NCI-H2171 treated with DMSO at 0.1 percent for 48 hours (cell line): ENCODE data around the gene RSU1.
"Not testable (repeated sequence)": the region's sequence is repeated elsewhere in the genome, so short reads cannot be mapped to it uniquely, and the experiment has no call there.

ENCODE experiments used
- DNase-seq: peaks from one replicate; lab custom pipeline; 2025; lab: John Stamatoyannopoulos, UW

The RSU1 gene

GRCh38 chr10:16817125-16818019 is at the start of gene RSU1:
Gene RSU1, minus strand, starts transcription at chr10:16817424. Its CDS starts 343 bp downstream, at chr10:16817081.
- DNase-seq: peak; percentile 96

GRCh38 chr10:16866541-16867275 is 49.5 kb upstream of the RSU1 start:
- DNase-seq: no peak

GRCh38 chr10:16865766-16866165 is 48.5 kb upstream of the RSU1 start:
- no peak for DNase-seq

GRCh38 chr10:16863766-16864165 is 46.5 kb upstream of the RSU1 start:
- no peak for DNase-seq

GRCh38 chr10:16857419-16857818 is 40.2 kb upstream of the RSU1 start:
- DNase-seq: no peak

GRCh38 chr10:16856567-16856966 is 39.3 kb upstream of the RSU1 start:
- no peak for DNase-seq

GRCh38 chr10:16856092-16856491 is 38.9 kb upstream of the RSU1 start:
- DNase-seq: no peak

GRCh38 chr10:16854623-16855022 is 37.4 kb upstream of the RSU1 start:
- no peak for DNase-seq

- DNase-seq: no peak
These were observed 36.6 kb upstream of the RSU1 start for GRCh38 chr10:16853809-16854208.

- no peak for DNase-seq
These were observed 36.0 kb upstream of the RSU1 start for GRCh38 chr10:16853201-16853600.

GRCh38 chr10:16852624-16853023 is 35.4 kb upstream of the RSU1 start:
- no peak for DNase-seq

- no peak for DNase-seq
These were observed 31.4 kb upstream of the RSU1 start for GRCh38 chr10:16848562-16849154.

- no peak for DNase-seq
These were observed 30.4 kb upstream of the RSU1 start for GRCh38 chr10:16847644-16848043.

- no peak for DNase-seq
These were observed 28.0 kb upstream of the RSU1 start for GRCh38 chr10:16845248-16845647.

- DNase-seq: peak; percentile 13
These were observed 26.1 kb upstream of the RSU1 start for GRCh38 chr10:16843252-16843870.

GRCh38 chr10:16835228-16835627 is 18.0 kb upstream of the RSU1 start:
- DNase-seq: no peak

- DNase-seq: no peak
These were observed 15.3 kb upstream of the RSU1 start for GRCh38 chr10:16832351-16833080.

GRCh38 chr10:16828701-16829175 is 11.5 kb upstream of the RSU1 start:
- DNase-seq: no peak

- peak; percentile 46 for DNase-seq
These were observed 10.9 kb upstream of the RSU1 start for GRCh38 chr10:16828114-16828568.

- not testable (repeated sequence) for DNase-seq
These were observed 10.2 kb upstream of the RSU1 start for GRCh38 chr10:16827474-16827873.

GRCh38 chr10:16822726-16823360 is 5.6 kb upstream of the RSU1 start:
- DNase-seq: no peak
